Endodermal cell (in vitro differentiated cells): ENCODE results near the gene INAFM2. TPM values are rescaled to one million over a fixed set of nuclear protein-coding genes. Genes with fewer than 3 reads are reported as not detected.

Source experiments
- DNase-seq: peaks from one replicate; pipeline ENCODE4 v3.0.0-alpha.2; 2017
- H3K27ac ChIP-seq: 2 replicates; pipeline ENCODE4 v1.5.1; 2013; ENCODE audit warnings: mild to moderate bottlenecking, low read depth, low read length, moderate library complexity
- H3K27me3 ChIP-seq: 2 replicates; pipeline ENCODE4 v1.6.1; 2013; ENCODE audit warnings: mild to moderate bottlenecking, low read length, moderate library complexity; ENCODE audit not compliant: insufficient read depth, control insufficient read depth, poor library complexity, severe bottlenecking
- H3K36me3 ChIP-seq: 2 replicates; pipeline ENCODE4 v1.7.0; 2013; ENCODE audit warnings: mild to moderate bottlenecking, low read length, moderate library complexity; ENCODE audit not compliant: control insufficient read depth, insufficient read depth
- H3K4me1 ChIP-seq: one replicate; pipeline ENCODE4 v1.7.0; 2013; ENCODE audit warnings: low read length; ENCODE audit not compliant: control insufficient read depth, insufficient read depth
- H3K4me3 ChIP-seq: 2 replicates; pipeline ENCODE4 v1.5.1; 2013; ENCODE audit warnings: mild to moderate bottlenecking, low read length, moderate library complexity
- H3K9ac ChIP-seq: 2 replicates; pipeline ENCODE4 v1.6.1; 2013; ENCODE audit warnings: mild to moderate bottlenecking, low read length, moderate library complexity; ENCODE audit not compliant: poor library complexity, severe bottlenecking; ENCODE audit errors: extremely low read depth
- H3K9me3 ChIP-seq: 2 replicates; pipeline ENCODE4 v1.6.1; 2013; ENCODE audit warnings: mild to moderate bottlenecking, low read length, moderate library complexity; ENCODE audit not compliant: control insufficient read depth
- H3K27ac Mint-ChIP-seq: 2 replicates; pipeline ENCODE4 v1.8.0; 2020; ENCODE audit warnings: mixed read lengths
- H3K27me3 Mint-ChIP-seq: 2 replicates; pipeline ENCODE4 v1.8.0; 2021; ENCODE audit warnings: mild to moderate bottlenecking, mixed read lengths; ENCODE audit not compliant: insufficient read depth
- H3K36me3 Mint-ChIP-seq: 2 replicates; pipeline ENCODE4 v1.8.0; 2020; ENCODE audit warnings: low read depth, mixed read lengths
- H3K4me1 Mint-ChIP-seq: 2 replicates; pipeline ENCODE4 v1.8.0; 2020; ENCODE audit warnings: mixed read lengths
- H3K4me3 Mint-ChIP-seq: 2 replicates; pipeline ENCODE4 v1.8.0; 2020; ENCODE audit warnings: mild to moderate bottlenecking, moderate library complexity, mixed read lengths
- H3K9me3 Mint-ChIP-seq: 2 replicates; pipeline ENCODE4 v1.8.0; 2020; ENCODE audit warnings: mild to moderate bottlenecking, mixed read lengths
- WGBS, 2 experiments: methylation state at CpG; one replicate each; pipeline versions ENCODE4 v1.1.5 to v1.1.7; 2013; ENCODE audit warnings: missing lambda C conversion rate in 2 of 2, mixed read lengths in 1 of 2; ENCODE audit not compliant: insufficient coverage in 1 of 2, insufficient read length in 1 of 2; 5-methylcytosine and 5-hydroxymethylcytosine counted together
- total RNA-seq, 2 donors: library from RNA; stranded (reverse); fragmentation: NEBNext Ultra II Directional in 1 of 2; extraction: Animal tissue kit (Norgen Biotek cat#: 25700) in 1 of 2; gene quantifications; 2 replicates in 1 of 2; 3 replicates in 1 of 2; pipeline ENCODE4 v1.2.1, GENCODE V29; 2021
- TF ChIP-seq, protein P1 (sequence below): fragments of 200-600 bp; sonication (generic); conservative IDR thresholded peaks from 2 replicates; pipeline ENCODE4 v1.5.0; 2021; ENCODE audit warnings: antibody characterized with exemption, mild to moderate bottlenecking

Gene INAFM2
- total RNA-seq, 2 donors from 2014 or later: 4.6 to 8.6 TPM

DNA sequence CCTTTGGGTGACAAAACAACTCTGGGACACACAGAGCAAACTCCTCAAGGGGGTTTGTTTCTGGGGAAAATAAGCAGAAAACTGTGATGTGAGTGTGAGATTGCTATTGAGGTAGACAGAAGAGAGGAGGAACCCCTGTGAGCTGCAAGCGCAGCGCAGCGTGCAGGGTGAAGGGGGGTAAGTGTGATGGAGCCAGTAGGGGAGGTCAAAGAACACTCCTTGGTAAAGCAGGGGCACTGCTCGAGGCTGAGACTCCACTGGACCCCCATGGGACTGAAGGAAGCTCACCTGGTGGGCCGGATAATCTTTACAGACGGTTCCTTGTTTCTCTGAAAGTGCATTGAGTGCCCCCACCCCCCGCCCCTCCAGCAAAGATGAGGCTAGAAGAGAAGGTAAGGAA is 7.5 kb downstream of the INAFM2 start:
- H3K4me3 ChIP-seq: no peak overlapping the region
- H3K27ac ChIP-seq: no peak overlapping the region
- H3K4me1 ChIP-seq: no peaks in the 10 kb centered on the region
- H3K4me1 Mint-ChIP-seq: peaks cover 20% of the 10 kb centered on the region
- DNase-seq: no peak
- H3K36me3 ChIP-seq: no peaks in the 10 kb centered on the region
- no peaks in the 10 kb centered on the region for H3K9me3 Mint-ChIP-seq
- no peaks in the 10 kb centered on the region for H3K9me3 ChIP-seq
- no peaks in the 10 kb centered on the region for H3K36me3 Mint-ChIP-seq
- peaks cover 33% of the 10 kb centered on the region for H3K27me3 Mint-ChIP-seq
- H3K27ac Mint-ChIP-seq: no peak overlapping the region
- H3K9ac ChIP-seq: no peak overlapping the region
- 91 to 97% methylated on average over 6 to 7 of the region's 7 CpGs for WGBS, 2 experiments
- H3K4me3 Mint-ChIP-seq: no peak overlapping the region
- H3K27me3 ChIP-seq: peaks cover 16% of the 10 kb centered on the region
- TF ChIP-seq, protein P1, sequence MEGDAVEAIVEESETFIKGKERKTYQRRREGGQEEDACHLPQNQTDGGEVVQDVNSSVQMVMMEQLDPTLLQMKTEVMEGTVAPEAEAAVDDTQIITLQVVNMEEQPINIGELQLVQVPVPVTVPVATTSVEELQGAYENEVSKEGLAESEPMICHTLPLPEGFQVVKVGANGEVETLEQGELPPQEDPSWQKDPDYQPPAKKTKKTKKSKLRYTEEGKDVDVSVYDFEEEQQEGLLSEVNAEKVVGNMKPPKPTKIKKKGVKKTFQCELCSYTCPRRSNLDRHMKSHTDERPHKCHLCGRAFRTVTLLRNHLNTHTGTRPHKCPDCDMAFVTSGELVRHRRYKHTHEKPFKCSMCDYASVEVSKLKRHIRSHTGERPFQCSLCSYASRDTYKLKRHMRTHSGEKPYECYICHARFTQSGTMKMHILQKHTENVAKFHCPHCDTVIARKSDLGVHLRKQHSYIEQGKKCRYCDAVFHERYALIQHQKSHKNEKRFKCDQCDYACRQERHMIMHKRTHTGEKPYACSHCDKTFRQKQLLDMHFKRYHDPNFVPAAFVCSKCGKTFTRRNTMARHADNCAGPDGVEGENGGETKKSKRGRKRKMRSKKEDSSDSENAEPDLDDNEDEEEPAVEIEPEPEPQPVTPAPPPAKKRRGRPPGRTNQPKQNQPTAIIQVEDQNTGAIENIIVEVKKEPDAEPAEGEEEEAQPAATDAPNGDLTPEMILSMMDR: no peak

DNA sequence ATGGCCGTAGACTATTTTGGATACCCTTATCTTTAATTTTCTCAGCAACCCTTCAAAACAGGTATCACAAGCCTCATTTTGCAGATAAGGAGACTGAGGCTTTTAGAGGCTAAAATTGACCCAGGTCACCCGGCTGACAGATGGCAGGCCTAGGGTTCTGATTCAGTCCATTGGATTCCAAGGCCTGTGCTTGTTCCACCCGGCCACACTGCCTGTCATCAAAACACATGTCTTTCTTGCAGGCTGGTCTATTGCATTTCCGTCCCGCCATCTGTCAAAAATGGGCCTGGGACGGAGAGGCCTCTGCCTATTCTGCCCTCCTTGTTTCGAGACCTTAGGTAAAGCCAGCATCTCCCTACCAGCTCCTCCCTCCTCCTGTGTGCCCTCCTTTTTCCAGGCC is 8.1 kb downstream of the INAFM2 start:
- H3K4me3 Mint-ChIP-seq: no peak overlapping the region
- H3K27ac Mint-ChIP-seq: no peak overlapping the region
- Histone ChIP-seq H3K4me1 (no peaks in the 10 kb centered on the region), H3K36me3 (no peaks in the 10 kb centered on the region), H3K27ac (no peak overlapping the region), H3K27me3 (peaks cover 10% of the 10 kb centered on the region), H3K4me3 (no peak overlapping the region), H3K9me3 (no peaks in the 10 kb centered on the region), H3K9ac (no peak overlapping the region)
- 92 to 96% methylated on average over 5 to 7 of the region's 7 CpGs for WGBS, 2 experiments
- H3K36me3 Mint-ChIP-seq: no peaks in the 10 kb centered on the region
- TF ChIP-seq, protein P1: no peak
- no peak for DNase-seq
- peaks cover 18% of the 10 kb centered on the region for H3K4me1 Mint-ChIP-seq
- no peaks in the 10 kb centered on the region for H3K9me3 Mint-ChIP-seq
- peaks cover 32% of the 10 kb centered on the region for H3K27me3 Mint-ChIP-seq

DNA sequence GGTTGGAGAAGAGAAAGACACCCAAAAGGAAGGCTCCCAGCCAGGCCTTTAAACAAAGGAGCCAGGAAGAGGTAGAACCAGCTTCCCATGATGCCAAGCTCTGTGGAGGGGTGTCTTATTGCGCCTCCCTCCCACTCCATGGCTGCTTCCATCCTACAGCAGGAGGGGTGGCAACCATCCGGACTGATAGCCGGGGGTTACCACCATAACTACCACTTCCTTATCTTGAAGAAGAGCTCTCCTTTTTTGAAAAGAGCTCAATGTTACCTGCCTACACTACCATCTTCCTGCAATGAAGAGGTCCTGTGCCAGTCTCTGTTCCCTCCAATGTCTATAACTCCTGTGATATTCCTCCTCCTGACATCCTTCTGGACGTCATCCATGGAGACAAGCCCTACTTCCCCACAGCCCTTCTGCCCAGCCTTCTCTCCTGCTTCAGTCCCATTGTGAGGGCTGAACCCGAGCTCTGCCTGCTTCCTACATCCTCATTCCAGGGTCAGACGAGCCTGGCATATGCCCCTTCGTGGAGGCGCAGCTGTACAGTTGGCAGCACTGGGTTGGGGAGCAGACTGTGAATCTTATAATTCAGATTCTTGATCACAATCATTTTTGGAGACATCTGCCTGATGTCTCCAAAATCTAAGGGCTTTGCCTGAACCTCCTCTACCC is 8.8 kb downstream of the INAFM2 start:
- 80 to 86% methylated on average over 7 to 8 of the region's 8 CpGs for WGBS, 2 experiments
- H3K4me1 Mint-ChIP-seq: peaks cover 13% of the 10 kb centered on the region
- peaks cover 29% of the 10 kb centered on the region for H3K27me3 Mint-ChIP-seq

More for the DNA sequence above, 8.8 kb downstream of the INAFM2 start:
- Mint-ChIP-seq H3K4me3 (no peak overlapping the region), H3K9me3 (no peaks in the 10 kb centered on the region), H3K36me3 (no peaks in the 10 kb centered on the region), H3K27ac (no peak overlapping the region)
- Histone ChIP-seq H3K27ac (no peak overlapping the region), H3K36me3 (no peaks in the 10 kb centered on the region), H3K4me3 (no peak overlapping the region), H3K4me1 (no peaks in the 10 kb centered on the region), H3K27me3 (peaks cover 9% of the 10 kb centered on the region), H3K9me3 (no peaks in the 10 kb centered on the region), H3K9ac (no peak overlapping the region)
- no peak for DNase-seq
- TF ChIP-seq, protein P1: no peak
